OCI-LY7 (cell line): ENCODE results near the gene S100A9. TPM values are rescaled to one million over a fixed set of nuclear protein-coding genes. Genes with fewer than 3 reads are reported as not detected.
"Not testable (repeated sequence)": the region's sequence is repeated elsewhere in the genome, so short reads cannot be mapped to it uniquely, and the experiment has no call there.

Experiments used
- BruUV-seq: library from RNA; stranded (reverse); fragments of 400-500 nt; replicated peaks from 2 replicates; lab custom pipeline; 2021; lab: Mats Ljungman, UMichigan
- CTCF ChIA-PET: fragments of 300-600 bp; sonication (Branson Sonifier 250); formaldehyde crosslinking; loops from one replicate; lab custom pipeline; 2022; ENCODE audit warnings: antibody characterized with exemption; ENCODE audit not compliant: unreplicated experiment; lab: Charles Lee
- POLR2A ChIA-PET: fragments of 300-600 bp; sonication (Branson Sonifier 250); formaldehyde crosslinking; loops from one replicate; lab custom pipeline; 2022; ENCODE audit warnings: antibody characterized with exemption; lab: Charles Lee
- DNase-seq: peaks from one replicate; pipeline ENCODE4 v3.0.0-alpha.2; 2015; ENCODE audit warnings: low spot score
- H2AFZ ChIP-seq: fragments of 200-600 bp; sonication (generic), shearing (Covaris generic); 2 replicates; pipeline ENCODE4 v1.6.1; 2014; ENCODE audit warnings: mild to moderate bottlenecking, antibody characterized with exemption, low read length, moderate library complexity
- H3K27ac ChIP-seq: fragments of 200-600 bp; sonication (generic); 2 replicates; pipeline ENCODE4 v1.5.1; 2014; ENCODE audit warnings: mixed run types, low read depth, mild to moderate bottlenecking, moderate library complexity, low read length, inconsistent platforms; ENCODE audit not compliant: poor library complexity, severe bottlenecking
- H3K36me3 ChIP-seq: fragments of 200-600 bp; sonication (generic); 2 replicates; pipeline ENCODE4 v1.6.1; 2014; ENCODE audit warnings: mild to moderate bottlenecking, antibody characterized with exemption, low read length, moderate library complexity, mixed read lengths; ENCODE audit not compliant: insufficient read depth
- H3K4me1 ChIP-seq: fragments of 200-600 bp; sonication (generic); 2 replicates; pipeline ENCODE4 v1.5.1; 2014; ENCODE audit warnings: mild to moderate bottlenecking, low read length; ENCODE audit not compliant: insufficient read depth, poor library complexity, severe bottlenecking
- H3K4me2 ChIP-seq: fragments of 200-600 bp; sonication (generic); 2 replicates; pipeline ENCODE4 v1.6.1; 2014; ENCODE audit warnings: mild to moderate bottlenecking, low read length
- H3K4me3 ChIP-seq: fragments of 200-600 bp; sonication (generic); 2 replicates; pipeline ENCODE4 v1.5.1; 2014; ENCODE audit warnings: mild to moderate bottlenecking, low read depth, low read length; ENCODE audit not compliant: poor library complexity, severe bottlenecking
- H3K79me2 ChIP-seq: fragments of 200-600 bp; sonication (generic); 2 replicates; pipeline ENCODE4 v1.6.1; 2016; ENCODE audit warnings: low read depth, mild to moderate bottlenecking, low read length, moderate library complexity, mixed read lengths; ENCODE audit not compliant: insufficient read depth
- H3K9me2 ChIP-seq: fragments of 200-600 bp; sonication (generic); 2 replicates; pipeline ENCODE4 v1.6.1; 2016; ENCODE audit warnings: mild to moderate bottlenecking, low read length, mixed read lengths; ENCODE audit not compliant: insufficient read depth
- H3K9me3 ChIP-seq: fragments of 200-600 bp; sonication (generic); 2 replicates; pipeline ENCODE4 v1.6.1; 2014; ENCODE audit warnings: mild to moderate bottlenecking, mixed run types, low read length, mixed read lengths
- H4K20me1 ChIP-seq: fragments of 200-600 bp; sonication (generic); 2 replicates; pipeline ENCODE4 v1.6.1; 2014; ENCODE audit warnings: mild to moderate bottlenecking, antibody characterized with exemption, low read length, moderate library complexity, mixed read lengths; ENCODE audit not compliant: insufficient read depth
- EZH2phosphoT487 ChIP-seq: fragments of 200-600 bp; sonication (generic); IDR thresholded peaks from 2 replicates; pipeline ENCODE4 v1.6.1; 2018; ENCODE audit warnings: low read depth, borderline replicate concordance, mild to moderate bottlenecking, mixed run types, antibody characterized with exemption, low read length, moderate library complexity, mixed read lengths
- intact Hi-C: fragments of 100-400 bp; cut with micrococcal nuclease; formaldehyde crosslinking; loops from one replicate; pipeline ENCODE4 v1.10.0; 2022; ENCODE audit not compliant: unreplicated experiment
- small RNA-seq: library from RNA; depleted of rRNA; stranded (forward); fragments of <200 nt; gene quantifications from one replicate; pipeline ENCODE3, GENCODE V24; 2014
- total RNA-seq, 2 experiments: library from RNA; depleted of rRNA in 1 of 2; stranded (reverse); fragments of >200 nt in 1 of 2; shearing (Covaris generic) in 1 of 2; gene quantifications; 2 replicates each; pipeline ENCODE4 v1.2.3, GENCODE V29; 2014 to 2022
- TF ChIP-seq, protein P1 (sequence below): fragments of 200-600 bp; sonication (generic); conservative IDR thresholded peaks from 2 replicates; pipeline ENCODE4 v1.5.1; 2014; ENCODE audit warnings: mild to moderate bottlenecking, antibody characterized with exemption, low read length, moderate library complexity, mixed read lengths

Gene S100A9
- total RNA-seq, 2 experiments from 2014 or later: not detected

DNA sequence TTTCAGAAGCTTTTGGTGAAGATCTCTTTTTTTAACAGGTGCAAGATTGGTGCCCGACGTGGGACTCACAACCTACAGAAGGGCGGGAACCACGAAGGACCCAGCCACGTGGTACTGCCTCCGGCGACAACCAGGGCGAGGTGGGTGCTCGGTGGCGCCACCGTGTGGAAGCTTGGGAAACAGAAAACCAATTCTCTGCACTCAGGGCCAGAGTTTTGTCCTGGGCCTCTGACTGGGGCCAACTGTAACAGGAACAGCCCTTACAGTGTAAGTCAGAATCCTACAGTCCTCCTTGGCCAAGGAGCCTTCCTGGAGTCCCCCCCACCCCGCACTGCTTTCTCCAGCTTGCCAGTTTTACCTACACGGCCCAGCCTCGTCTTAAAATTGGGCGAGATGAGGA lies 47.1 kb downstream of the S100A9 start:
- no peaks in the 10 kb centered on the region for H3K9me3 ChIP-seq
- no peaks in the 10 kb centered on the region for H3K4me1 ChIP-seq
- no TSS peak for BruUV-seq
- H3K9me2 ChIP-seq: no peaks in the 10 kb centered on the region
- H3K4me2 ChIP-seq: no peak overlapping the region
- POLR2A ChIA-PET: no interaction called here
- H4K20me1 ChIP-seq: no peaks in the 10 kb centered on the region
- intact Hi-C loops: loop anchor here (2.0 kb wide), 1 partner anchor 52 kb away; no protein-coding TSS in a partner anchor
- no peak for TF ChIP-seq EZH2phosphoT487
- TF ChIP-seq, protein P1, sequence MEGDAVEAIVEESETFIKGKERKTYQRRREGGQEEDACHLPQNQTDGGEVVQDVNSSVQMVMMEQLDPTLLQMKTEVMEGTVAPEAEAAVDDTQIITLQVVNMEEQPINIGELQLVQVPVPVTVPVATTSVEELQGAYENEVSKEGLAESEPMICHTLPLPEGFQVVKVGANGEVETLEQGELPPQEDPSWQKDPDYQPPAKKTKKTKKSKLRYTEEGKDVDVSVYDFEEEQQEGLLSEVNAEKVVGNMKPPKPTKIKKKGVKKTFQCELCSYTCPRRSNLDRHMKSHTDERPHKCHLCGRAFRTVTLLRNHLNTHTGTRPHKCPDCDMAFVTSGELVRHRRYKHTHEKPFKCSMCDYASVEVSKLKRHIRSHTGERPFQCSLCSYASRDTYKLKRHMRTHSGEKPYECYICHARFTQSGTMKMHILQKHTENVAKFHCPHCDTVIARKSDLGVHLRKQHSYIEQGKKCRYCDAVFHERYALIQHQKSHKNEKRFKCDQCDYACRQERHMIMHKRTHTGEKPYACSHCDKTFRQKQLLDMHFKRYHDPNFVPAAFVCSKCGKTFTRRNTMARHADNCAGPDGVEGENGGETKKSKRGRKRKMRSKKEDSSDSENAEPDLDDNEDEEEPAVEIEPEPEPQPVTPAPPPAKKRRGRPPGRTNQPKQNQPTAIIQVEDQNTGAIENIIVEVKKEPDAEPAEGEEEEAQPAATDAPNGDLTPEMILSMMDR: peak; percentile 80
- CTCF ChIA-PET: interaction anchor here (0.6 kb wide), 1 partner anchor 65 kb away, joined by 3 read pairs; no protein-coding TSS in a partner anchor
- peak; percentile 45 for DNase-seq
- H3K4me3 ChIP-seq: no peak overlapping the region
- no peak overlapping the region for H2AFZ ChIP-seq
- H3K27ac ChIP-seq: no peak overlapping the region
- no peaks in the 10 kb centered on the region for H3K36me3 ChIP-seq
- no peaks in the 10 kb centered on the region for H3K79me2 ChIP-seq

DNA sequence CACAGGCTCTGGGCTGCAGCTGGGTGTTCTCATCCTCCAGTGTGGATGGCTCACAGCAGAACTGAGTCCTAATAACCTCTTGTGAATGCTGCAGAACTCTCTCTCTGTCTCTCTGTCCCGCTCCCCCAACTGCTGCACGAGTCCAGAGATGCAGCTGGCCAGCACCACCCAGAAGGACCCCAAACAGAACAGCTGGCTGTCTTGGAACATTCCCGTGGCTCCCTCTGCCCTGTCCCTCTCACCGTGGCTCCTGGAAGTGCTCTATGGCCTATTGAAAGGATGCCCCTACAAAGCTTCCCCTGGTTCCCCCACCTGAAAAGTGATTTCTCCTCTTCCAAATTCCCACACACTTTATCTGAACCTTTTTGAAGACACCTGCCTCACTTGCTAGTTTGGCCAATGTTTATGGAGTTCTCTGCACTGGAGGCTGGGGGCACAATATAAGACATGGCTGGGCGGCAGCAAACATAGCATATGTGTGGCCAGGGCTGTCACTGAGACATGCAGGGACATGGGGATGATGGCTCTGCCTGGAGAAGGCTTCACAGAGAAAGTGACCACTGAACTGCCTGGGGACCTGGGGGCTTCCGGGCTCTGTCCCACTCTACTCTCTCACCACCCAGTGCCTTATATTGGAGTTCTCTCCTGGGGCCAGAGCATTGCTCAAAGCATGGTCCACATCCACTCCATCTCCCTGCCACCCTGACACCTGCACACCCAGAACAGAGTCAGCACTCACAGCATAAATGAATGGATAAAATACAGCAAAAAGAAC lies 48.4 kb downstream of the S100A9 start:
- H3K27ac ChIP-seq, H3K79me2 ChIP-seq, H3K9me2 ChIP-seq, H2AFZ ChIP-seq, CTCF ChIA-PET, BruUV-seq, H3K9me3 ChIP-seq, H4K20me1 ChIP-seq, POLR2A ChIA-PET, H3K4me1 ChIP-seq, DNase-seq, H3K36me3 ChIP-seq, H3K4me2 ChIP-seq, H3K4me3 ChIP-seq: not testable (repeated sequence)
- intact Hi-C loops: loop anchor here (2.0 kb wide), 1 partner anchor 53 kb away; no protein-coding TSS in a partner anchor

DNA sequence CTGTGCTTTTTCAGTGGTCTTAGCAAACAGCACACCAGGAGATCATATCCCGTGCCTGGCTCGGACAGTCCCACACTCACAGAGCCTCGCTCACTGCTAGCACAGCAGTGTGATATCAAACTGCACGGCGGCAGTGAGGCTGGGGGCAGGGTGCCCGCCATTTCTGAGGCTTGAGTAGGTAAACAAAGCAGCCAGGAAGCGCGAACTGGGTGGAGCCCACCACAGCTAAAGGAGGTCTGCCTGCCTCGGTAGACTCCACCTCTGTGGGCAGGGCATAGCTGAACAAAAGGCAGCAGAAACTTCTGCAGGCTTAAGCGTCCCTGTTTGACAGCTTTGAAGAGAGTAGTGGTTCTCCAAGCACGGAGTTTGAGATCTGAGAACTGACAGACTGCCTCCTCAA lies 49.6 kb downstream of the S100A9 start:
- POLR2A ChIA-PET, H3K4me3 ChIP-seq, BruUV-seq, H3K4me2 ChIP-seq, H3K9me2 ChIP-seq, intact Hi-C loops, DNase-seq, H4K20me1 ChIP-seq, H3K4me1 ChIP-seq, H3K27ac ChIP-seq, CTCF ChIA-PET, H3K36me3 ChIP-seq, H3K79me2 ChIP-seq, H2AFZ ChIP-seq, H3K9me3 ChIP-seq: not testable (repeated sequence)

Small RNA genes within 50 kb of the gene (small RNA-seq; reads per million reads assigned to genes)
- gene RNU6-160P (not detected), gene S100A15A (not detected)

Other genes starting within 250 kb of the S100A9 start
- gene SPRR2F, start 244.3 kb upstream of the S100A9 start, total RNA-seq (2014; rRNA removed; shearing (Covaris generic)): not detected in 2 replicates
- not detected in 2 replicates for gene SPRR2F, start 244.3 kb upstream of the S100A9 start, total RNA-seq (2022)
- gene SPRR2G, start 207.0 kb upstream of the S100A9 start, total RNA-seq (2014; rRNA removed; shearing (Covaris generic)): not detected in 2 replicates
- gene SPRR2G, start 207.0 kb upstream of the S100A9 start, total RNA-seq (2022): not detected in 2 replicates
- not detected in 2 replicates for gene LELP1, start 154.4 kb upstream of the S100A9 start, total RNA-seq (2014; rRNA removed; shearing (Covaris generic))
- gene LELP1, start 154.4 kb upstream of the S100A9 start, total RNA-seq (2022): not detected in 2 replicates
- gene PRR9, start 140.3 kb upstream of the S100A9 start, total RNA-seq (2014; rRNA removed; shearing (Covaris generic)): not detected in 2 replicates
- gene PRR9, start 140.3 kb upstream of the S100A9 start, total RNA-seq (2022): not detected in 2 replicates
- not detected in 2 replicates for gene LORICRIN, start 98.2 kb upstream of the S100A9 start, total RNA-seq (2014; rRNA removed; shearing (Covaris generic))
- not detected in 2 replicates for gene LORICRIN, start 98.2 kb upstream of the S100A9 start, total RNA-seq (2022)
- gene PGLYRP3, start 44.9 kb upstream of the S100A9 start, total RNA-seq (2014; rRNA removed; shearing (Covaris generic)): not detected in 2 replicates
- not detected in 2 replicates for gene PGLYRP3, start 44.9 kb upstream of the S100A9 start, total RNA-seq (2022)
- not detected in 2 replicates for gene PGLYRP4, start 9.0 kb upstream of the S100A9 start, total RNA-seq (2014; rRNA removed; shearing (Covaris generic))
- gene PGLYRP4, start 9.0 kb upstream of the S100A9 start, total RNA-seq (2022): not detected in 2 replicates
- gene S100A12, start 17.8 kb downstream of the S100A9 start, total RNA-seq (2014; rRNA removed; shearing (Covaris generic)): not detected in 2 replicates
- not detected in 2 replicates for gene S100A12, start 17.8 kb downstream of the S100A9 start, total RNA-seq (2022)
- not detected in 2 replicates for gene S100A8, start 33.2 kb downstream of the S100A9 start, total RNA-seq (2014; rRNA removed; shearing (Covaris generic))
- not detected in 2 replicates for gene S100A8, start 33.2 kb downstream of the S100A9 start, total RNA-seq (2022)
- gene S100A7A, start 58.7 kb downstream of the S100A9 start, total RNA-seq (2014; rRNA removed; shearing (Covaris generic)): not detected in 2 replicates
- gene S100A7A, start 58.7 kb downstream of the S100A9 start, total RNA-seq (2022): not detected in 2 replicates
- not detected in 2 replicates for gene S100A7, start 102.8 kb downstream of the S100A9 start, total RNA-seq (2014; rRNA removed; shearing (Covaris generic))
- not detected in 2 replicates for gene S100A7, start 102.8 kb downstream of the S100A9 start, total RNA-seq (2022)
- gene S100A6, start 178.1 kb downstream of the S100A9 start, total RNA-seq (2014; rRNA removed; shearing (Covaris generic)): not detected in 2 replicates
- not detected in 2 replicates for gene S100A6, start 178.1 kb downstream of the S100A9 start, total RNA-seq (2022)
- not detected in 2 replicates for gene S100A5, start 183.1 kb downstream of the S100A9 start, total RNA-seq (2014; rRNA removed; shearing (Covaris generic))
- gene S100A5, start 183.1 kb downstream of the S100A9 start, total RNA-seq (2022): not detected in 2 replicates
- gene S100A4, start 188.0 kb downstream of the S100A9 start, total RNA-seq (2014; rRNA removed; shearing (Covaris generic)): 1.6 and 3.6 TPM in 2 replicates
- gene S100A4, start 188.0 kb downstream of the S100A9 start, total RNA-seq (2022): 0.53 and 1.9 TPM in 2 replicates
- not detected in 2 replicates for gene S100A3, start 191.4 kb downstream of the S100A9 start, total RNA-seq (2014; rRNA removed; shearing (Covaris generic))
- gene S100A3, start 191.4 kb downstream of the S100A9 start, total RNA-seq (2022): not detected in 2 replicates
- gene S100A2, start 208.0 kb downstream of the S100A9 start, total RNA-seq (2014; rRNA removed; shearing (Covaris generic)): not detected in 2 replicates
- 1.4 TPM in 1 of 2 replicates, not detected in the other for gene S100A2, start 208.0 kb downstream of the S100A9 start, total RNA-seq (2022)